HFF-Myc (cell line): ENCODE data around the gene LHX3.

Source experiments
- DNase-seq: peaks from one replicate; pipeline ENCODE4 v3.0.0-alpha.2; 2011; ENCODE audit warnings: low read depth; ENCODE audit errors: extremely low read depth
- H3K4me3 ChIP-seq: replicated peaks from 2 replicates; pipeline ENCODE4 v1.5.1; 2011; ENCODE audit warnings: low read depth, mild to moderate bottlenecking, control low read depth, low read length
- TF ChIP-seq, protein P1 (sequence below): IDR thresholded peaks from 2 replicates; pipeline ENCODE4 v1.5.1; 2012; ENCODE audit warnings: mild to moderate bottlenecking, low read depth, low read length, control low read depth; ENCODE audit errors: missing control alignments

LHX3 gene

DNA sequence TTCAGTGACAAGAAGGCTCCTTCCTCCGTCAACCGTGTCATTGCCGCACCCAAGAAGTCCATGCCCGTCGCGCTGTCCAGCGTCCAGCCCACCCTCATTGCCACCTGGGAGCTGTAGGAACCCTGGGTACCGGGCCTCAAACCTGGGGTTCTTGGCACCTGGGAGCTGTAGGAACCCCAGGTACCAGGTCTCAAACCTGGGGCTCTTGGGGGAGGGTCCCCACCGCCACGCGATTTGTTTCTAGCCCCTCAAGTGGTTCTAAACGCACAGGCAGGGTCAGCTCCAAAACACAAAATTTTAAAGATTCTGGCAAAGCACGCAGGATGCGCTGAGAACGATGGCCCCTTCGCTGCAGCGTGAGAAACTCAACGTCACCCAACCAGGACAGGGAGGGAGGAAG lies 17.7 kb downstream of the LHX3 start:
- DNase-seq, result no peak
- TF ChIP-seq, protein P1, sequence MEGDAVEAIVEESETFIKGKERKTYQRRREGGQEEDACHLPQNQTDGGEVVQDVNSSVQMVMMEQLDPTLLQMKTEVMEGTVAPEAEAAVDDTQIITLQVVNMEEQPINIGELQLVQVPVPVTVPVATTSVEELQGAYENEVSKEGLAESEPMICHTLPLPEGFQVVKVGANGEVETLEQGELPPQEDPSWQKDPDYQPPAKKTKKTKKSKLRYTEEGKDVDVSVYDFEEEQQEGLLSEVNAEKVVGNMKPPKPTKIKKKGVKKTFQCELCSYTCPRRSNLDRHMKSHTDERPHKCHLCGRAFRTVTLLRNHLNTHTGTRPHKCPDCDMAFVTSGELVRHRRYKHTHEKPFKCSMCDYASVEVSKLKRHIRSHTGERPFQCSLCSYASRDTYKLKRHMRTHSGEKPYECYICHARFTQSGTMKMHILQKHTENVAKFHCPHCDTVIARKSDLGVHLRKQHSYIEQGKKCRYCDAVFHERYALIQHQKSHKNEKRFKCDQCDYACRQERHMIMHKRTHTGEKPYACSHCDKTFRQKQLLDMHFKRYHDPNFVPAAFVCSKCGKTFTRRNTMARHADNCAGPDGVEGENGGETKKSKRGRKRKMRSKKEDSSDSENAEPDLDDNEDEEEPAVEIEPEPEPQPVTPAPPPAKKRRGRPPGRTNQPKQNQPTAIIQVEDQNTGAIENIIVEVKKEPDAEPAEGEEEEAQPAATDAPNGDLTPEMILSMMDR, result no peak
- no peak overlapping the region for H3K4me3 ChIP-seq

DNA sequence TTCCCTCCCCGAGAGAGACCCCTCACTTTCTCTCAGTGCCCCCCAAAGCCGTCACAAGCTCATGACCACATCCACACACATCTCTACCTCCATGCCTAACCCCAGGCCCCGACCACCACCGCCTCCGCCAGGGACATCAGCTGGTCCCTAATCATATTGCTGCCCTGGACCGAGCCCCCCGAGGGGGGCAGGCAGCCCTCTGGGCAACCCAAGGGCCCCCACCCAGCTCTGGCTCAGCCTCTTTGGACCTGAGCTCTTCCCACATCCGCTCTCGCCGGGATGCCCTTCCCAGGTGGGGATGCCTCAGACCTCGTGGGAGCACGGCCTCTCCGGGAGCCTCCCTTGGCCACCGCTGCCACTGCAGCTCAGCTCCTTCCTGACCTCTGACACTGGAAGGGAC lies 18.5 kb downstream of the LHX3 start:
- TF ChIP-seq, protein P1, result no peak
- H3K4me3 ChIP-seq, result no peak overlapping the region
- DNase-seq, result no peak

- TF ChIP-seq, protein P1, result no peak
- H3K4me3 ChIP-seq, result no peak overlapping the region
- DNase-seq, result no peak
Observed at GRCh38 chr9:136185596-136186366, 19.1 kb downstream of the LHX3 start.

DNA sequence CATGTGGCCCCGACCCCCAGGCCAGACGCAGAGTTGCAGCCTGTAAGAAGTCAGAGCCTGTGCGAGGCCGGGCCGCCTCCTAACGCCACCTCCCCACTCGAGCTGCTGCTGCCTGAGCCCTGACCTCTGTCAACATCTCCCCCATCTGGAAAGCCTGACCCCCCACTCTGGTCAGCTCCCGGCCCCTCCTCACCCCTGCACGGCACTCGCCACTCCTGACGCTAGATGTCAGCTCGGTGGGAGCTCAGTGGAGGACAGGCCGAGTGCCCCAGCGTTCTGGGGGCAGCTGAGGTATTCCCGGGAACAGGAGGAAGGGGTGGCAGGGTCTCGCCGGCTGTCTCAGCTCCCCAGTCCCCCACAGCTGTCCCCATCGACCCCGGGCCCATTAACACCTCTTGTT lies 19.9 kb downstream of the LHX3 start:
- TF ChIP-seq, protein P1, result no peak
- H3K4me3 ChIP-seq, result no peak overlapping the region
- no peak for DNase-seq

DNA sequence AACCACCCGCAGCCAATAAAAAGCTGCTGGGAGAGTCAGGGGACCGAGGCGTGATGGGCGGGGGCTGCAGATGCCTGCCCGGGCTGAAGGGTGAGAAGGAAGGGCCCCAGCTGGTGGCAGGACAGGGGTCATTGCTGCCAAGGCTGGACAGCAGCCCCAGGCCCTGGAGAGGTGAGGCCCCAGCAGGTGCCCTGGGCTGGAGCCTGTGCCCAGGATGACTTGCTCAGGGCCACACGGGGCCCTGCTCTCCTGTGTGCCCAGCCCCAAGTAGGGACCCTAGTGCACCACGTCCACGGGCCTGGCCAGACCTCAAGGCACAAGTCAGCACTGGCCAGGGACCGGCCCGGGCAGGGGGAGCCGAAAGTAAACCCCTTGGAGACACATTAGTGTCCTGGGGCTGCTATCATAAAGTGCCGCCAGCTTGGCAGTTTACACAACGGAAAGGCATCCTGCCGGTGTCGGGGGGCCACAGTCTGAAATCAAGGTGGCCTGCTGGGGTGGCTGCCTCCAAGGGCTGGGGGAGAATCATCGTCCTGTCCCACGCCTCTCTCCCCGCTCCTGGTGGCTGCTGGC lies 22.0 kb downstream of the LHX3 start:
- DNase-seq, result no peak
- no peak overlapping the region for H3K4me3 ChIP-seq
- TF ChIP-seq, protein P1, result no peak

GRCh38 chr9:136182420-136182787 lies 22.5 kb downstream of the LHX3 start:
- TF ChIP-seq, protein P1, result no peak
- no peak for DNase-seq

More at GRCh38 chr9:136182420-136182787, 22.5 kb downstream of the LHX3 start:
- no peak overlapping the region for H3K4me3 ChIP-seq
